Measurements from ENCODE around the gene ELK4. TPM values are rescaled to one million over a fixed set of nuclear protein-coding genes. Genes with fewer than 3 reads are reported as not detected.

The ELK4 gene
- total and polyA plus RNA-seq, 2 of the 8 experiments (the other 6 are each of a cell fraction or from before 2014, with no cell fraction given), result 2.9 to 26.3 TPM

DNA sequence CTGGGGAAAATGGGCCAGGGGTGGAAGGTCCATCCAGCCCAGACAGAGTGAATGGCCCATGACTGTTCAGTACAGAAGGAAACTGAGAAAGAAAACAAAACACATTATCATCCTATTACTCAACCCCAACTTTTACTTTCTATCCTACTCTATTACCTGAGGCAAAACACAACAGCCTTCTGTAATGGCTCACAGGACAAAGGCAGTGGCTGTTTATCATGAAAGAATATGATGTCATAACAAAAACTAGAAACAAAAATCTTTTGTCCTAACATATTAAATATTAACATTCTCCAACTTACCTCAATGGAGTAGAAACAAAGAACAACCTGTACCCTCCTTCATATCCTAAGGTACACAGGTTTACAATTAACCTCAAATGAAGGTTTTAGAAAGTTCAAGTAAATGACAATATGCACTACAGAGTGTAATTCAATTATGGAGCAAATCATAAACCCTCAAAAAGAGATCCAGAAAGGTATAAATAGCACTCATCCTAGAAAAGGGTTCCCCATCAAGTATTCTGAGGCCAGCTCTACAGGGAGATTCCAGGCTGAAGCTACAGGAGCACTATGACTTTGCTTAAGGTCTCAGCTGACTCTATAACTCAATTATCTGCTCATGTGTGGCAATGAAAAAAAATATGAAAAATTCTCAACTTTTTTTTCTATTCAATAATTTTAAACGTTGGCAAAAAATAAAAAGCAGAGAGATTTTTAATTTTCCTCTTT, 15.1 kb downstream of the ELK4 start:
- H3K4me1 ChIP-seq (replicated peaks in 1 of 4; ENCODE audit: control insufficient read depth in 3 of 4, insufficient read depth in 4 of 4, low read length in 3 of 4), result no peaks in the 10 kb centered on the region
- H2BK5ac ChIP-seq (ENCODE audit: low read depth, low read length), result no peak overlapping the region
- H3K23ac ChIP-seq (ENCODE audit: insufficient read length), result no peak overlapping the region
- ChIA-PET CTCF (ENCODE audit: partially characterized antibody) (interaction anchor here (0.8 kb wide), 1 partner anchor 28 kb away, joined by 4 read pairs; no protein-coding TSS in a partner anchor), POLR2A (ENCODE audit: partially characterized antibody) (no interaction called here)
- no peak overlapping the region for H2AFZ ChIP-seq (ENCODE audit: low read length)
- H2AK5ac ChIP-seq (ENCODE audit: low read depth, low read length), result no peak overlapping the region
- no peak overlapping the region for H2BK120ac ChIP-seq (replicated peaks; ENCODE audit: low read depth, low read length)
- no peak overlapping the region for H3K4me2 ChIP-seq (ENCODE audit: insufficient read depth in 1 of 2, low read depth in 2 of 2, low read length in 2 of 2)
- no peak overlapping the region for H3K14ac ChIP-seq (ENCODE audit: insufficient read length)
- DNase-seq (ENCODE audit: low read depth in 1 of 2, low spot score in 2 of 2) (no peak), FAIRE-seq (no peak)
- H3K56ac ChIP-seq (replicated peaks; ENCODE audit: insufficient read length, low read depth, low read length), result no peak overlapping the region
- H4K20me1 ChIP-seq (replicated peaks in 1 of 2; ENCODE audit: control insufficient read depth in 1 of 2, insufficient read depth in 2 of 2, low read length in 2 of 2), result no peaks in the 10 kb centered on the region
- H3K23me2 ChIP-seq (ENCODE audit: low read depth, low read length), result peaks cover 2% of the 10 kb centered on the region; the same call in 1 of the 2 replicates
- H2BK12ac ChIP-seq (ENCODE audit: low read depth, low read length), result no peak overlapping the region
- no peak overlapping the region for H2BK20ac ChIP-seq (ENCODE audit: low read length)
- no peak overlapping the region for H3K27ac ChIP-seq (ENCODE audit: low read depth, low read length)
- 87% methylated on average over 1 of the region's 1 CpG; no CpG with 5 or more reads in 1 of the 2 experiments for WGBS, 2 experiments (ENCODE audit: extremely low coverage in 1 of 2, insufficient coverage in 1 of 2, insufficient read length in 1 of 2, insufficient replicate concordance in 2 of 2, low coverage in 1 of 2, low lambda C conversion rate in 2 of 2, missing lambda C conversion rate in 1 of 2)
- H3K79me2 ChIP-seq (ENCODE audit: control insufficient read depth in 1 of 2, insufficient read depth in 2 of 2, low read length in 2 of 2), result peaks cover 0 to 13% of the 10 kb centered on the region in 2 experiments; a peak in 2 of 4 replicates
- no peaks in the 10 kb centered on the region; the same call in 1 of the 2 replicates for H3K79me1 ChIP-seq (ENCODE audit: low read depth, low read length)
- H4K8ac ChIP-seq (ENCODE audit: extremely low read depth, insufficient read depth, low read length), result no peak overlapping the region
- H3K4me3 ChIP-seq (ENCODE audit: extremely low read depth in 1 of 4, insufficient read depth in 2 of 4, low read depth in 3 of 4, low read length in 4 of 4), result no peak overlapping the region
- TF ChIP-seq CBX8 (IDR thresholded peaks at IDR 0.05; ENCODE audit: borderline replicate concordance, low read depth, low read length) (no peak), SRF (IDR thresholded peaks at IDR 0.05; ENCODE audit: low read depth, low read length) (no peak), EZH2 (IDR thresholded peaks at IDR 0.05; ENCODE audit: low read depth, low read length, severe bottlenecking) (no peak), PHF8 (conservative IDR thresholded peaks at IDR 0.05; ENCODE audit: low read depth, low read length) (no peak), TCF12 (IDR thresholded peaks at IDR 0.05; ENCODE audit: low read depth, low read length) (no peak), FOSL1 (IDR thresholded peaks at IDR 0.05; ENCODE audit: insufficient read depth, low read depth, low read length) (no peak), KDM1A (IDR thresholded peaks at IDR 0.05; ENCODE audit: borderline replicate concordance, low read length) (no peak)
- H3K27me3 ChIP-seq (replicated peaks in 1 of 4; ENCODE audit: control insufficient read depth in 3 of 4, extremely low read depth in 1 of 4, insufficient read depth in 3 of 4, low read length in 3 of 4), result no peaks in the 10 kb centered on the region
- H2BK15ac ChIP-seq (ENCODE audit: low read length), result no peak overlapping the region
- no peak overlapping the region for H3K4ac ChIP-seq (replicated peaks; ENCODE audit: insufficient read length, low read depth, low read length)
- no peak overlapping the region for H3K18ac ChIP-seq (ENCODE audit: extremely low read depth, low read length)
- H4K91ac ChIP-seq (replicated peaks; ENCODE audit: insufficient read length, low read length), result no peak overlapping the region
- H4K5ac ChIP-seq (ENCODE audit: insufficient read length, low read depth, low read length), result no peak overlapping the region
- no peak overlapping the region for H3K9ac ChIP-seq (replicated peaks in 1 of 4; ENCODE audit: extremely low read depth in 1 of 4, low read depth in 3 of 4, low read length in 3 of 4)
- no peaks in the 10 kb centered on the region for H3K9me3 ChIP-seq (ENCODE audit: insufficient read depth in 2 of 2, low read depth in 1 of 2, low read length in 1 of 2)
- peaks cover 16 to 85% (median 37%) of the 10 kb centered on the region in 4 experiments for H3K36me3 ChIP-seq (ENCODE audit: control insufficient read depth in 2 of 4, insufficient read depth in 4 of 4, low read length in 3 of 4)
